Measurements from ENCODE around the gene RBM42.

The RBM42 gene

GRCh38 chr19:35656700-35657099 lies 27.9 kb downstream of the RBM42 start:
- no peak for DNase-seq

GRCh38 chr19:35657904-35658700 lies 29.3 kb downstream of the RBM42 start:
- no peak for DNase-seq

- DNase-seq, result no peak
These were observed 33.1 kb downstream of the RBM42 start for GRCh38 chr19:35661995-35662340.

- DNase-seq, result no peak
These were observed 35.1 kb downstream of the RBM42 start for GRCh38 chr19:35663981-35664380.

GRCh38 chr19:35665157-35665556 lies 36.3 kb downstream of the RBM42 start:
- DNase-seq, result no peak

- no peak for DNase-seq
These were observed 36.8 kb downstream of the RBM42 start for GRCh38 chr19:35665604-35666003.

GRCh38 chr19:35666251-35666913 lies 37.5 kb downstream of the RBM42 start, which contains the start of gene UPK1A:
TSS of gene UPK1A (plus strand) at chr19:35666517. CDS start at chr19:35666813, 296 bp downstream.
- no peak for DNase-seq

GRCh38 chr19:35669566-35669965 lies 40.7 kb downstream of the RBM42 start:
- DNase-seq, result no peak

GRCh38 chr19:35669974-35670373 lies 41.1 kb downstream of the RBM42 start:
- DNase-seq, result no peak

GRCh38 chr19:35670686-35671085 lies 41.9 kb downstream of the RBM42 start:
- DNase-seq, result no peak

- DNase-seq, result no peak
These were observed 43.0 kb downstream of the RBM42 start for GRCh38 chr19:35671818-35672217.

GRCh38 chr19:35673121-35673804 lies 44.4 kb downstream of the RBM42 start:
- DNase-seq, result no peak

- no peak for DNase-seq
These were observed 46.8 kb downstream of the RBM42 start for GRCh38 chr19:35675589-35676140.
